Measurements from ENCODE around the gene SCYL1.

SCYL1 gene

GRCh38 chr11:65524741-65525545, at the start of gene SCYL1:
Gene SCYL1 (plus strand): TSS chr11:65525083. CDS start chr11:65525154, 71 bp downstream.
- no peak for FAIRE-seq

GRCh38 chr11:65476632-65477148, 48.2 kb upstream of the SCYL1 start:
- FAIRE-seq = no peak

- FAIRE-seq = peak; percentile 3
Measured at GRCh38 chr11:65477149-65477965, 47.5 kb upstream of the SCYL1 start.

DNA sequence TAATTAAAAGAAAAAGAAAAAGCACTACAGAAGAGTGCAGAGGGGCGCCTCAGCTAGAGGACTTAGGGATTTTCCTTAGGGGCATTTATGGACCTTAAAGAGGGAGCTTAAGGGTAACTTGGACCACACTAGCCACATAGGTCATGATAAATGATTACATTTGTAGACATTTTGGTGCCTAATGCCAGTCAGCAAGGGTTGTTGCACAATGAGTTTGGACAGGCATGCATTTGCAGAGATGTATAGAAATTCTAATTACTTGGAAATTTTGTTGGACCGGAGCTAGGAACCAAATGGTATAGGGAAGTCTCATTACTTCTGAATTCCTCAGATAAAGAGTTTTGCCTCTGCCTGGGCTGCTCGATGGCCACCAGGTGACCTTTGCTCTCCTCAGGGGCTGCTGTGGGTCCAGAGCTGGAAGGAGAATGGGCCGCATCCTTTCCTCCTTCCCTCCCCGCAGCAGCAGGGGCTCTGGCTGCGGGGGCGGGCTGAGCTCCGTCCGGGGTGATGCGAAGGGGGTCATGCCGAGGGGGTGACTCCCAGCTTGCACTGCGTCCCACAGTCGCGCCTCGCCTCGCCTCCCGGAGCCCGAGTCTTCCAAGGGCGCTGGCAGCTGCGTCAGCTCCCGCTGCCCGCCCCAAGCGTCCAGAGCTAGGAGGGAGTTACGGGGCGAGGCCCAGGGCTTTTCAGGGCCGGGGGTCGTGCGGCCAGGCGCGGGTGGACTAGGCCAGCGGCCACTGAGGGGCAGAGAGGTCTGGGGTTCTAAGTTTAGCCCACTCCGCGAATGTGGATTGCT, 46.3 kb upstream of the SCYL1 start:
- no peak for FAIRE-seq

DNA sequence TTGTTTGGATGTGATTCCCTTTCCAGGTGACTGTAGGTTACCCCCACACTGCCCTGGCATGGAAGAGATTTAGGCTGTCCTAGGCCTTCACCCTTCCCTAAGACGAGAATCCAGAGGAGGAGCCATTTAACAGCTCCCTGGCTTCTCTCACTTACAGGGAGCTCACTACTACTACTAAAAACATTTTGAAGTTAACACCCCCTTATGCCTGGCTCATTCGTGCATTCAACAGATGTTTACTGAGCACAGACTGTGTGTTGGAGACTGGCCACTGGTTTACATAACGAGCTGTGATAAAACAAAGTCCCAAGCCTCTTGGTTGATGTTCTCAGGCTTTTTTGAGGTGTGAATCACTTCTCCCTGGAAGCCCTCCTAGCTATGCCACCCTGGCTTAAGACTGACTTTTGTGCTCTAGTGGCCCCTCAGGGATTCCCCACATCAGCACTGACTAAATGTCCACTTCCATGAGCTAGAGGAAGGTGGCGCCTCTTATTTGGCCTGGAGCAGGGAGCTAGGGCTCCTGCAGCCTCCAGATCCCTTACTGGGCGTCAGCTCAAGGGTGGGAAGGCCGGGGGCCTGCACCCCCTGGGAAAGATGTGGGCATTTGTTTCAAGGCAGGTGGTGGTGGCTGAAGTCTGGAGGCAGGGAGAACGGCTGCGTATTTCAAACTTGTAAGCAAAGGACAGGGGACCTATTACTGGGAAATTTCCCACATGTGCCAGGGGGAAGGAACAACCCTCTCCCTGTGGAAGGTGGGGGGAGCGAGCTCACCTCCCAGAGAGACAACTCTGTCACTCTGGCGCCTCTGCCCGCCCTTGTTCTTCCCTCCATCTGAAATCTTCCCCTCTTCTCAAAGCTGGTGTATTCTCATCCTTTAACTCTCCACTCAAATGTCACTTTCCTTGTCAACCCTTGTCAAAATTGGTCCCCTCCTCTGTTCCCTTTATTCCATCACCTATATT, 45.4 kb upstream of the SCYL1 start:
- FAIRE-seq = no peak

- no peak for FAIRE-seq
Measured at GRCh38 chr11:65482306-65482850, 42.5 kb upstream of the SCYL1 start.

GRCh38 chr11:65485920-65486219, 39.0 kb upstream of the SCYL1 start:
- no peak for FAIRE-seq

- FAIRE-seq = no peak
Measured at GRCh38 chr11:65486570-65487466, 38.1 kb upstream of the SCYL1 start.

DNA sequence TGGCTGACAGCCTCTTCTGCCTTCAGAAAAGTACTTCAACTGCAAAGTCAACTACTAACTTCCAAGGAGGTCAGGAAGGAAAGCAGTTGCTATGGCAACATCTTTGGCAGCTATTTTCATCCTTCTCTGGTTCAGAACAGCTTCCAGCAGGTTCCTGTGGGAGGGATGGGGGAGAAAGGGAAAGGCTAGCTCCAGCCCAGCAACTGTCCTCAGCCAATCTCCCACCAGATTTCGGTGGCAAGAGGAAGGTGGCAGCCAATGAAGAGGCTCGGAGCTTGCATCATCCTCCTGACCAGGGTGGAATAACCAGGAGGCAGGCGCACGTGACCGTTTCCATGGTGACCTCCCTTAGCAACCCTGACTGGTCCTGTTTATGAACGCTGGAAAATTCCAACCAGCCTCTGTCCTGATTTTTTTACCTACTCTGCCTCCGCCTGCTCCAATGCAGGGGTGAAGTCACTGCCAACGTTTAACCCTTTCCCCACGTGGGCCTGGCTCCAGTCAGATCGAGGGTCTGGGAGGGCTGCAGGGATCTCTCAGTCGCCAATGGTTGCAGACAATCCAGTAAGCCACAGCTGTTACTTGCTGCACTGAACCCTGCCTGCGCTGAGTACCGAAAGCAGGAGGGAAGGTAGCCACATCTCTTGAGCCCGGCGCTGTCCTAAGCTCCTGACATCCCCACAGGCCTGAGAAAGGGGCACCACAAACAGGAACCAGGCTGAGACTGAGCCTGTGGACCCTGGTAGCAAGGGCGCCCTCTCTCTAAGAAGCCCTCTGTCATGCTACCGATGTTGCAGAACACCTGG, 37.2 kb upstream of the SCYL1 start:
- peak; percentile 99 for FAIRE-seq

- FAIRE-seq = no peak
Measured at GRCh38 chr11:65488273-65489034, 36.4 kb upstream of the SCYL1 start.

DNA sequence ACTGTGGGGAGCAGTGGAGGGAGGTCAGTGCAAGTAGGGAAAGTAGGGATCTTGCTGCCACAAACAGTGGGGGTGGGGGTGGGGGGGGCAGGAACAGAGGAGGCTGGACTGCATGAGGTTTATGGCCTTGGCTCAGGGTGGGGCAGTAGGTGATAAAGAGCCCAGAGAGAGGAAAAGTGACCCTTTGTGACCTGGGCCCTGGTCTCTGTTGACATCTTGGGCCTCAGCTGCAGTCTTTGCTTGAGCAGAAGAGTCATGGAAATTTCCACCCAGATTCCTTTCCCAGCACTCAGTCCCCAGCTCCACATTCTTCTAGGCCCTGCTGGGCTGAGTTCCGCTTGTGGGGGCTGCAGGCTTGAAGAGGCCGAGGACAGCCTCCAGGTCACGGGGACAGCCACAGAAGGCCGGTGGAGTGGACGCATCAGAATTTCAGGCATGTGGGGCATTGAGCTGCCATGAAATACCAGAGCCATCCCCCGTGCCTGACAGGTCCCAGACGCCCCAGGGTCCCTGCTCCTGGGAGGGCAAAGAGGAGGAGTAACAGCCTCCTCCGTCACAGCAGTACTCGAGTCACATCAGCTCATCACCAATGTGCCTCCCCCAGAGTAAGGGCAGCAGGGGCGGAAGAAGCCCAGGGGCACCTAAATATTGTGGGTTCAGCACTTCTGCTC, 35.7 kb upstream of the SCYL1 start:
- FAIRE-seq = peak; percentile 34

- FAIRE-seq = no peak
Measured at GRCh38 chr11:65489706-65490320, 35.1 kb upstream of the SCYL1 start.

- no peak for FAIRE-seq
Measured at GRCh38 chr11:65491163-65491465, 33.8 kb upstream of the SCYL1 start.

DNA sequence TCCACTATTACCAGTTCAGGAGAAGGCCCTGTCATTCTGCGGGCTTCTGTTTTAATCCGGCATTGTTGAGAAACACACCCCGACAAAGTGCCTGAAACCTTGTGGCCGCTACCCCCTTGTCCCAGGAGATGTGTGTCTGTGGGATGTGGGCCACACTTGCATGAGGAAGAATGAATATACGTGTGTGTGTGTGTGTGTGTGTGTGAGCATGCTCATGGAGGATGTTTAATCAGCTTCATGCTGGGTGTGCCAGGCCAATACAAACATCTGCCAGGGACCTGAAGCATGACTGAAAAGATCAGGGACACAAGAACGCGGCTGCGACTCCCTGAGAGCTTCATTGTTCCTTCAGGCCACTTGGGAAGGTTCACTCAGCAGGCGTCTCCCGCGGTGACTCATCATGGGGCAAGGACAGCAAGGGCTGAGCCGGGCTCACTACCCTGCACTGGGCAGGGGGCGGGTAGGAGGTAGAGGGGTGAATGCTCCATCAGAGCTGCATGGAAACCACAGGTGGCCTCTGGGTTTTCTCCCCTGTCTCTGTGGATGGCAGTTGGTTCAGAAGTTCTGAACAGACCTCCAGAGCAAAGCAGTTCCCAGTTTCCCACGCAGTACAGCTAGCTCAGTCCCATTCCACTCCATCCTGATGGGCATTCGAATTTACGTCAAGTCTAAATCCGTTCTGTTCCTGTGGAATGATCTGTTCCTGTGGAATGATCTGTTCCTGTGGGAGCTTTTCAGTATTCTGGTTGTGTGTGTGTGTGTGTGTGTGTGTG, 33.1 kb upstream of the SCYL1 start:
- FAIRE-seq = no peak

GRCh38 chr11:65492387-65492636, 32.6 kb upstream of the SCYL1 start:
- no peak for FAIRE-seq

DNA sequence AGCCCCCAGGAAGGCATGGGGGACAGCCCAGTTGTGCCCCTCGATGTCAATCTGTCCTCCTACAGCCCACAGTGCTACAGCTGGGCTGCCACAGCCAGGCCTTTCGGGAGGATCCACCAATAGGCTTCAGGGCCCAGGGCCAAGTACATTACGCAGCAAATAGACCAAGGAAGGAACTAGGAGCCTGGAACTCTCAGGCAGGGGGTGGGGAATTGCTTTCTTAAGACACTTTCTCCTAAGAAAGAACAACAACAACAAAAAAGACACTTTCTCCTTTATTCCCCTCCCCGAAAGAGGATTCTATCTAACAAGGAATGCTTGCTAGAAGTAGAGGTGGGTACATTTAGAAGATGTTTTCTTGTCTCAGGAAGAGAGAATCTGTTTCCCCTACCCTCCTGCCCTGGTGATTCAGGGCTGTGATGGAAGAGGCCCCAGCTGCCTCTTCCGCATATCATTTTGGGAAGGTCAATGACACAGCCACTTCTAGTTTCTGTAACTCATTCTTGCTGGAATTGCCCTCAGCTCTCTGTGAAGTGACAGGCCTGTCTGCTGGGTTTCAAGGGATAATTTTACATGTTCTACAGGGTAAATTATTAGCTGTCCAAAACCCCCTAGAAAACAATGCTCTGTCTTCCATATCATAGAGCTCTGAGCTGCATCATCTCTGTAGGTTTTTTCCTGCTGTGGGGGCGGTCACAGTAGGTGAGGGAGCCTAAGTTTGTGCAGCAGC, 32.1 kb upstream of the SCYL1 start:
- peak; percentile 9 for FAIRE-seq
